Fibroblast of lung (primary cell): ENCODE results near the gene ABCG4. TPM values are rescaled to one million over a fixed set of nuclear protein-coding genes. Genes with fewer than 3 reads are reported as not detected.
"Not testable (repeated sequence)": the region's sequence is repeated elsewhere in the genome, so short reads cannot be mapped to it uniquely, and the experiment has no call there.

Experiments used
- DNase-seq, 2 donors: peaks; one replicate each; pipeline versions ENCODE4 v3.0.0 to v3.0.0-alpha.2; 2010; ENCODE audit warnings: low read depth in 2 of 2
- H2AFZ ChIP-seq: 2 replicates; pipeline ENCODE4 v1.5.1; 2012; ENCODE audit warnings: low read length, control low read depth, inconsistent platforms
- H3K27ac ChIP-seq: 2 replicates; pipeline ENCODE4 v1.5.1; 2011; ENCODE audit warnings: low read length, control low read depth; ENCODE audit not compliant: insufficient read depth
- H3K27me3 ChIP-seq: 2 replicates; pipeline ENCODE4 v1.5.1; 2011; ENCODE audit warnings: mild to moderate bottlenecking, low read length; ENCODE audit not compliant: control insufficient read depth, insufficient read depth
- H3K36me3 ChIP-seq: 2 replicates; pipeline ENCODE4 v1.5.1; 2011; ENCODE audit warnings: low read length; ENCODE audit not compliant: control insufficient read depth, insufficient read depth
- H3K4me1 ChIP-seq: 2 replicates; pipeline ENCODE4 v1.5.1; 2011; ENCODE audit warnings: low read length; ENCODE audit not compliant: control insufficient read depth, insufficient read depth; ENCODE audit errors: extremely low read depth
- H3K4me2 ChIP-seq: 2 replicates; pipeline ENCODE4 v1.5.1; 2011; ENCODE audit warnings: low read length, control low read depth; ENCODE audit not compliant: insufficient read depth; ENCODE audit errors: extremely low read depth
- H3K4me3 ChIP-seq, 4 experiments: fragments of 200-600 bp in 1 of 4; sonication (generic) in 1 of 4; replicated peaks in 1 of 4; 2 replicates each; pipeline ENCODE4 v1.5.1; 2011 to 2016; ENCODE audit warnings: low read length in 4 of 4, low read depth in 3 of 4, mild to moderate bottlenecking in 3 of 4, control low read depth in 2 of 4, inconsistent platforms in 1 of 4, mixed read lengths in 1 of 4; ENCODE audit not compliant: insufficient read depth in 1 of 4; ENCODE audit errors: control extremely low read depth in 1 of 4
- H3K79me2 ChIP-seq: 2 replicates; pipeline ENCODE4 v1.5.1; 2012; ENCODE audit warnings: mild to moderate bottlenecking, low read length, inconsistent platforms; ENCODE audit not compliant: control insufficient read depth, insufficient read depth
- H3K9ac ChIP-seq: 2 replicates; pipeline ENCODE4 v1.5.1; 2011; ENCODE audit warnings: mild to moderate bottlenecking, low read length, control low read depth; ENCODE audit not compliant: insufficient read depth
- H3K9me3 ChIP-seq: 2 replicates; pipeline ENCODE4 v1.5.1; 2012; ENCODE audit warnings: low read depth, low read length; ENCODE audit not compliant: control insufficient read depth, insufficient read depth
- H4K20me1 ChIP-seq: 2 replicates; pipeline ENCODE4 v1.5.1; 2011; ENCODE audit warnings: low read length; ENCODE audit not compliant: control insufficient read depth, insufficient read depth; ENCODE audit errors: extremely low read depth
- CTCF ChIP-seq, 2 donors: IDR thresholded peaks in 1 of 2; conservative IDR thresholded peaks in 1 of 2; 1 replicate in 1 of 2; 2 replicates in 1 of 2; pipeline ENCODE4 v1.5.1; 2011 to 2012; ENCODE audit warnings: low read length in 2 of 2, control low read depth in 1 of 2, inconsistent platforms in 1 of 2, low read depth in 1 of 2, mild to moderate bottlenecking in 1 of 2
- EZH2 ChIP-seq: IDR thresholded peaks from 2 replicates; pipeline ENCODE4 v1.5.1; 2012; ENCODE audit warnings: low read length, control low read depth, mild to moderate bottlenecking; ENCODE audit errors: missing control alignments
- polyA plus RNA-seq, 2 donors: library from polyadenylated mRNA; depleted of rRNA in 1 of 2; stranded (reverse) in 1 of 2; unstranded in 1 of 2; fragments of >200 nt; gene quantifications; 2 replicates each; pipeline ENCODE4 v1.2.1, GENCODE V29; 2011 to 2012; ENCODE audit warnings: missing spikeins in 1 of 2
- total RNA-seq: library from RNA; depleted of rRNA; stranded (reverse); fragments of >200 nt; gene quantifications from 2 replicates; pipeline ENCODE4 v1.2.1, GENCODE V29; 2014

The ABCG4 gene
- total and polyA plus RNA-seq, 2 donors (not counting 1 experiment from before 2014, with no cell fraction given), result 0.12 to 0.17 TPM

GRCh38 chr11:119181677-119182412 is 33.0 kb downstream of the ABCG4 start:
- Histone ChIP-seq H3K27me3 (peaks cover 5% of the 10 kb centered on the region), H3K9me3 (no peaks in the 10 kb centered on the region), H3K4me2 (no peak overlapping the region), H3K79me2 (no peaks in the 10 kb centered on the region), H3K4me3 (no peak overlapping the region), H3K9ac (no peak overlapping the region), H3K36me3 (peaks cover 2% of the 10 kb centered on the region), H3K4me1 (no peaks in the 10 kb centered on the region), H4K20me1 (no peaks in the 10 kb centered on the region), H2AFZ (no peak overlapping the region), H3K27ac (no peak overlapping the region)
- DNase-seq, result no peak
- TF ChIP-seq CTCF (conservative IDR thresholded peaks at IDR 0.05 in 1 of 2, IDR thresholded peaks at IDR 0.05 in 1 of 2; ENCODE audit: low read depth in 1 of 2, low read length in 2 of 2) (no peak), EZH2 (no peak)

GRCh38 chr11:119184399-119184798 is 35.5 kb downstream of the ABCG4 start:
- not testable (repeated sequence) for H2AFZ ChIP-seq, H3K4me3 ChIP-seq, H3K27ac ChIP-seq, H3K9ac ChIP-seq, H4K20me1 ChIP-seq, H3K4me2 ChIP-seq, H3K36me3 ChIP-seq, H3K9me3 ChIP-seq, DNase-seq, H3K79me2 ChIP-seq, H3K4me1 ChIP-seq
- peaks cover 15% of the 10 kb centered on the region for H3K27me3 ChIP-seq

GRCh38 chr11:119185981-119186634 is 37.3 kb downstream of the ABCG4 start:
- no peak overlapping the region for H3K4me3 ChIP-seq
- peaks cover 16% of the 10 kb centered on the region for H3K27me3 ChIP-seq
- no peaks in the 10 kb centered on the region for H3K79me2 ChIP-seq
- H3K36me3 ChIP-seq, result no peaks in the 10 kb centered on the region
- H3K9me3 ChIP-seq, result no peaks in the 10 kb centered on the region
- H2AFZ ChIP-seq, result no peak overlapping the region
- no peaks in the 10 kb centered on the region for H3K4me1 ChIP-seq
- TF ChIP-seq CTCF (conservative IDR thresholded peaks at IDR 0.05 in 1 of 2, IDR thresholded peaks at IDR 0.05 in 1 of 2; ENCODE audit: low read depth in 1 of 2, low read length in 2 of 2), result no peak
- TF ChIP-seq EZH2, result no peak
- DNase-seq, result no peak
- no peak overlapping the region for H3K4me2 ChIP-seq
- no peaks in the 10 kb centered on the region for H4K20me1 ChIP-seq
- no peak overlapping the region for H3K9ac ChIP-seq
- H3K27ac ChIP-seq, result no peak overlapping the region
